ENCODE results near the gene TMPRSS9.
"Not testable (repeated sequence)": the region's sequence is repeated elsewhere in the genome, so short reads cannot be mapped to it uniquely, and the experiment has no call there.

The TMPRSS9 gene

DNA sequence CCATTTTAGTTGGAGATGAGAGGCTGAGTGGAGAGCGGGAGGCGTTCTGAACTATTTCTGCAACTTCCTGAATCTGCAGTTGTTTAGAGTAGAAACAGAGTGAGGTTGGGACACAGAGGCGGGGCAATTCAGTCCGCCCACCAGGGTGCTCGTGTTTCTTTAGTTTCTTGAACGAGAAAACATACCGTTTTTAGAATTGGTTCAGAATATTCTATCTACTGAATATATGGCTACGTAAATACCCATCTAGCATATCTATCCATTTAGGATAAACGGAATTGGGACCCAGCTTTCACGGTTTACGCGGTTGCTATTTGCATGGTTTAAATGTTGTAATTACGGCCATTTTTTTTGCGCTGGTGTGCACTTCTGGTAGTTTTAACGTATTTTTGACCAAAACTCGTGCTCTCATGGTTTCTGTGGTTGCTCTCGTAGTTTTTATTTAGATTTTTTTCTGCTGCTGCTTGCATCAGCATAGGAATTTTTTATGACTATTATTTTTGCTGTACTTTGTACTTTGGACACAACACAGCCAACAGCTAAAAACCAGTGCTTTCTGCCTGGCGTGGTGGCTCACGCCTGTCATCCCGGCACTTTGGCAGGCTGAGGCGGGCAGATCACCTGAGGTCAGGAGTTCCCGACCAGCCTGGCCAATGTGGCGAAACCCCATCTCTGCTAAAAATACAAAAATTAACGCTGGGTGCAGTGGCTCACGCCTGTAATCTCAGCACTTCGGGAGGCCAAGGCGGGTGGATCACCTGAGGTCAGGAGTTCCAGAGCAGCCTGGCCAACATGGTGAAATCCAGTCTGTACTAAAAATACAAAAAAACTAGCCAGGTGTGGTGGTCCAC is 34.6 kb downstream of the TMPRSS9 start:
- no peak for DNase-seq

DNA sequence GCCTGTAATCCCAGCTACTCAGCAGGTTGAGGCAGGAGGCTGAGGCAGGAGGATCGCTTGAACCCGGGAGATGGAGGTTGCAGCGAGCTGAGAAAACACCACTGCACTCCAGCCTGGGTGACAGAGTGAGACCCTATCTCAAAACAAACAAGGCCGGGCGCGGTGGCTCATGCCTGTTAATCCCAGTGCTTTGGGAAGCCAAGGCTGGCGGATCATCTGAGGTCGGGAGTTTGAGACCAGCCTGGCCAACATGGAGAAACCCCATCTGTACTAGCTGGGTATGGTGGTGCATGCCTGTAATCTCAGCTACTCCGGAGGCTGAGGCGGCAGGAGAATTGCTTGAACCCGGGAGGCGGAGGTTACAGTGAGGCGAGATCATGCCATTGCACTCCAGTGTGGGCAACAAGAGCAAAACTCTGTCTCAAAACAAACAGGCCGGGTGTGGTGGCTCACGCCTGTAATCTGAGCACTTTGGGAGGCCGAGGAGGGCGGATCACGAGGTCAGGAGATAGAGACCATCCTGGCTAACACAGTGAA is 35.3 kb downstream of the TMPRSS9 start:
- not testable (repeated sequence) for DNase-seq

DNA sequence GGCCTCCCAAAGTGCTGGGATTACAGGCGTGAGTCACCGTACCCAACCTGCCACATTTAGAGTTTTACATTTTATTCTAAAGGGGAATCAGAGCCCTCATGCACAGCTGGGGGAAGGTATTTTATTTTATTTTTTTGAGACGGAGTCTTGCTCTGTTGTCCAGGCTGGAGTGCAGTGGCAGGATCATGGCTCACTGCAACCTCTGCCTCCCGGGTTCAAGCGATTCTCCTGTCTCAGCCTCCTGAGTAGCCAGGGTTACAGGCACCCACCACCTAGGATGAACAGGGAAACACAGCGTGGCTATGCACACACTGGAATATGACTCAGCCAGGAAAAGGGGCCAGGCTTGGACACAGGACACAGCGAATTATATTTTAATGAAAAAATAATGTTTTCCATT is 37.1 kb downstream of the TMPRSS9 start:
- not testable (repeated sequence) for DNase-seq

DNA sequence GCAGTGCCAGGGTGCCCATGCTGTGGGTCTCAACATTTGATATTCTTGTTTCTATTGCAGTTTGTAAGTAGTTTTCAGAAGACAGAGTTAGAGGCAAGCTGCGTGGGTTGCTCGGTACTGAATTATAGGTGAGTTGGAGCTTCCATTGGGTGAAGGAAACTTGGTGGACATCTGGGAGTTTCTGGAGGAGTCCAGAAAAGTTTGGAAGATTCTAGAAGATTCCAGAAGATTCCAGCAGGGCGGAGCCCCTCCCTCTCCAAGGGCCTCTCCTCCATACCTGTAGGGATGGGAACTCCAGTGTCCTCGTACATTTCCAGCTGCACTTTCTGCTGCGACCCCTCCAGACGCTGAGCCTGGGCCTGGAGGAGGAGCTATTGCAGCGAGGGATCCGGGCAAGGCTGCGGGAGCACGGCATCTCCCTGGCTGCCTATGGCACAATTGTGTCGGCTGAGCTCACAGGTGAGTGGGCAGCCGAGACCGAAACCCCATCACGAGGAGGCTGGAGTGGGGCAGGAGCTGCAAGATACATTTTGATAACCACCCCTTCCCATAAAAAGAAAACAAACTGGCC is 38.8 kb downstream of the TMPRSS9 start:
- DNase-seq = no peak

DNA sequence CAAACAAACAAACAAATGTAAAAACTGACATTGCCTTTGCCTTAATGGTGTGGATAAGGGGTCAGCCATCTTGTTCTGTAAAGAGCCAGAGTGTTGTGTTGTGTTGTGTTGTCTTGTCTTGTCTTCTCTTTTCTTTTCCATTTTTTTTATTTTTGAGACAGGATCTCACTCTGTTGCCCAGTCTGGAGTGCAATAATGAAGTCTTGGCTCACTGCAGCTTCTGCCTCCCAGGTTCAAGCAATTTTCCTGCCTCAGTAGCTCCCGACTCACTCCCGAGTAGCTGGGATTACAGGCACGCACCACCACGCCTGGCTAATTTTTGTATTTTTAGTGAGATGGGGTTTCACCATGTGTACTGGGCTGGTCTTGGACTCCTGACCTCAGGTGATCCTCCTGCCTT is 39.5 kb downstream of the TMPRSS9 start:
- DNase-seq = no peak

DNA sequence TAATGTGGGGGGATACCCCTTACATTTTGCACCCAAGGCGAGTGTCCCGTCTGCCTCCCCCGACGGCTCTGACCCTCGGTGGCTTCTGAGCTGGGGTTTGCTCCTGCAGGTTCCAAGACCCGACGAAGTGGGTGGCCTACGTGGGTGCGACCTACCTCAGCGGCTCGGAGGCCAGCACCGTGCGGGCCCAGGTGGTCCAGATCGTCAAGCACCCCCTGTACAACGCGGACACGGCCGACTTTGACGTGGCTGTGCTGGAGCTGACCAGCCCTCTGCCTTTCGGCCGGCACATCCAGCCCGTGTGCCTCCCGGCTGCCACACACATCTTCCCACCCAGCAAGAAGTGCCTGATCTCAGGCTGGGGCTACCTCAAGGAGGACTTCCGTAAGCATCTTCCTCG is 48.2 kb downstream of the TMPRSS9 start:
- no peak for DNase-seq

DNA sequence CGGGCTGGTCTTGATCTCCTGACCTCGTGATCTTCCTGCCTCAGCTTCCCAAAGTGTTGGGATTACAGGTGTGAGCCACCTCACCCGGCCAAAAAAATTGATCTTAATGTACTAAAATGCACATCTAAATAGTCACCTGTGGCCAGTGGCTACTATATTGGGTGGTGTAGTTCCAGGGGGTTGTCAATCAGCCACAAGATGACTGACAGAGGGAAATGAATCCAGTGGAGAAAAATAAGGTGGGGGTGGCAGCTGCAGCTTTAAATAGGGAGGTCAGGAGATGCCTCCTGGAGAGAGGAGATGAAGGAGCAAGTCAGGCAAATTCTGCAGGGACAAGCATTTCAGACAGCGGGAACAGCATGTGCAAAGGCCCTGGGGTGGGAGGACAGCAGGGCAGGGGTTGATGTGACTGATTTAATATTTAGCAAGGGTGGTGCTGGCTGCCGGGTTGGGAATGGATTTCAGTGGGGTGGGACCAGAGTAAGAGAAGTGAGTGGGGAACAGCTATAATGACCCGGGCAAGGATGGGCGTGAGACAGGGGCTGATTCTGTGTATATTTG is 49.4 kb downstream of the TMPRSS9 start:
- no peak for DNase-seq

DNA sequence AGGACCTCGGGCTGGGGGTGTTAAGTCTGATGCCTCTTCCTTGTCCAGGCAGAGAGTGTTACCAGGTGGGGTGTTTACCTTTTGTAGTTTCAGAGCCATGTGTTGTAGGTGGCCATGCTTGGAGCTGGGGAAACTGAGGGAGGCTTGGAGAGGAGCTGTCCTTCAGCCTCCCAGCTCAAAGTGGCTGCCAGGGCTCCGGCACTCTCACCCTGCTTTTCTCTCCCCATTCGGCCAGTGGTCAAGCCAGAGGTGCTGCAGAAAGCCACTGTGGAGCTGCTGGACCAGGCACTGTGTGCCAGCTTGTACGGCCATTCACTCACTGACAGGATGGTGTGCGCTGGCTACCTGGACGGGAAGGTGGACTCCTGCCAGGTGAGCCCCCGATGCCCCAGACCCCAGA is 50.0 kb downstream of the TMPRSS9 start:
- no peak for DNase-seq

DNA sequence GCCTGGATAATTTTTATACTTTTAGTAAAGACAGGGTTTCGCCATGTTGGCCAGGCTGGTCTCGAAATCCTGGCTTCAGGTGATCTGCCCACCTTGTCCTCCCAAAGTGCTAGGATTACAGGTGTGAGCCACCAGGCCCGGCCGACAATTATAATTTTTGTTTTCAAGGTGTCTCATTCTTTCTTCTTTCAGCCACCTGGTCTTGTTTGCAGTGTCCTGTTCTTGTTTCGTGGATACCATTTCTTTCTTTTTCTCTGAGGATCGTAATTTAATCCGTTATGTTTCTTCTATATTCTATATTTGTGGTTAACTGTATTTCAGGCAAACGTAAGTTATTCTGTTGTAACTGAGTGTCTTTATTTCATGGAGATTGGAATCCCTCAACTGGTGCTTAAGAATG is 51.6 kb downstream of the TMPRSS9 start:
- DNase-seq = no peak

DNA sequence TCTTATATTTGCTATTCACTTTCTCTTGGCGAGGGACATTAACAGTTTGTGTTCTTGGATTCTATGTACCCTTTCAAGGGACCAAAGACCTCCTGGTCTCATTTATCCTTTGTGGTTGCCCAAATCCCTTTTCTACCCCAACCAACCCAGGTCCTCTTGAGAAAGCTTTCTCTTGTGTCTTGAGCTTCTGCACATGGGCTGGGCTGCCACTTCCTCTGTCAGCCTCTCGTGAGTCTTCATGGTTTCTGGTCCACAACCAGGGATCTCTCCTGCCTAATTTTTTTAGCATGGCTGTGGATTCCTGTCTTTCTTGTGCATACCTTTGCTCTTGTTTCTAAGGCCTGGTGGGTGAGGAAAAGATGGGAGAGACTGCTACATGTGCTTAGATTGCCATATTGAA is 52.4 kb downstream of the TMPRSS9 start:
- DNase-seq = no peak

DNA sequence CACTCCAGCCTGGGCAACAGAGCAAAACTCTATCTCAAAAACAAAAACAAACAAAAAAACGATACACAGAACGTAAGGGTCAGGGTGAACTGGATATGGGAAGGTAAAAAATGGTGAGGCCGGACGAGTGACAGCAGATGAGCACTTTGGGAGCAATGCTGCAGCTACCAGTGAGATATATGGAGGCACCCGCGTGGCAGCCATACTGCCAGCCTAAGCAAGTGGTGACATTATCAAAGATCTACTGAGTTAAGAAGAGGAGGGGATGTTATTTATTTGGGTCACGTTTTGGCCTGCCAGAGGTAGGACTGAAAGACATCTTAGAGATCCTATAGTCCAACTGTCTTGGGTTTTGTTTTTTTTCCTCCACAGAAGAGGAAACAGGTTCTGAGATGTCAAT is 53.1 kb downstream of the TMPRSS9 start:
- DNase-seq = no peak

DNA sequence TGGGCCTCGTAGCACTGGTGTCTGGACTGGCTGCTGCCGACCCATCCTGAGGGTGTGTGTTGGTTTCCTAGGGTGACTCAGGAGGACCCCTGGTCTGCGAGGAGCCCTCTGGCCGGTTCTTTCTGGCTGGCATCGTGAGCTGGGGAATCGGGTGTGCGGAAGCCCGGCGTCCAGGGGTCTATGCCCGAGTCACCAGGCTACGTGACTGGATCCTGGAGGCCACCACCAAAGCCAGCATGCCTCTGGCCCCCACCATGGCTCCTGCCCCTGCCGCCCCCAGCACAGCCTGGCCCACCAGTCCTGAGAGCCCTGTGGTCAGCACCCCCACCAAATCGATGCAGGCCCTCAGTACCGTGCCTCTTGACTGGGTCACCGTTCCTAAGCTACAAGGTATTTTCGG is 53.6 kb downstream of the TMPRSS9 start:
- DNase-seq = no peak

DNA sequence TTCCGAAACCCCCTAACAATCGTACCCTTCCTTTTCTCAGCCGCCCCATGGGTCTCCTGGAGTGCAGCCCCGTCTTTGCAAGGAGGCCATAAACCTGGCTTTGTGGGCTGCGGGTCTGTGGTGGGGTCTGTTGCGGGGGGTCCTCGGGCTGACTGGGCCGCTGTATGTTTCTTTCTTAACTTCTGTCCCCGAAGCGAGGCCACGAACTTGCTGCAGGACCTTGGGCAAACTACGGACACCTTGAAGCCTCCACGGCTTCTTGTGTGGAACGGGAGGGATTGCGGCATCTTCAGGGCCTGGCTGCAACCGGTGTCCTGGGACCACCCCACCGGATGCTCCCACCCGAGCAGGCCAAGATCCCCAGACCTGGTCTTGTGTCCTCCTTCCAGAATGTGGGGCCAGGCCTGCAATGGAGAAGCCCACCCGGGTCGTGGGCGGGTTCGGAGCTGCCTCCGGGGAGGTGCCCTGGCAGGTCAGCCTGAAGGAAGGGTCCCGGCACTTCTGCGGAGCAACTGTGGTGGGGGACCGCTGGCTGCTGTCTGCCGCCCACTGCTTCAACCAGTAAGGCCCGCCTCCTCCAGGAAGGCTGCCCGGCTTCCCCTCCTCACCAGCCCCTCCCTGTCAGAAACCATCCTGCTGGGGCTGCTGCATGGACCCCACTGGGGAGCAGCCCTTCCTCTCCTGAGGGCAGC is 55.4 kb downstream of the TMPRSS9 start:
- no peak for DNase-seq

DNA sequence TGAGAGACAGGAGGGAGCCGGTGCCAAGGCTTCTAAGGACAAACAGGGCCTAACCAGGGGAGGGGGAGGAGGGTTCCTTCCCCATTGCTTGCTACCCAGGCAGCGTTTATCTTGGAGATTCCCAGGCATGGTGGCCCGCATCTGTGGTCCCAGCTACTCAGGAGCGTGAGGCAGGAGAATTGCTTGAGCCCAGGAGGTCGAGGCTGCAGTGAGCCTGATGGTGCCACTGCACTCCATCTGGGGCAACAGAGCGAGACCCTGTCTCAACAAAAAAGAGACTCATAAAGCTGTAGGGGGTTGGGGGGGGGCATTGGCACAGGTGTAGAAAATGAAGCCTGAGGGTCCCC is 55.9 kb downstream of the TMPRSS9 start:
- DNase-seq = no peak

DNA sequence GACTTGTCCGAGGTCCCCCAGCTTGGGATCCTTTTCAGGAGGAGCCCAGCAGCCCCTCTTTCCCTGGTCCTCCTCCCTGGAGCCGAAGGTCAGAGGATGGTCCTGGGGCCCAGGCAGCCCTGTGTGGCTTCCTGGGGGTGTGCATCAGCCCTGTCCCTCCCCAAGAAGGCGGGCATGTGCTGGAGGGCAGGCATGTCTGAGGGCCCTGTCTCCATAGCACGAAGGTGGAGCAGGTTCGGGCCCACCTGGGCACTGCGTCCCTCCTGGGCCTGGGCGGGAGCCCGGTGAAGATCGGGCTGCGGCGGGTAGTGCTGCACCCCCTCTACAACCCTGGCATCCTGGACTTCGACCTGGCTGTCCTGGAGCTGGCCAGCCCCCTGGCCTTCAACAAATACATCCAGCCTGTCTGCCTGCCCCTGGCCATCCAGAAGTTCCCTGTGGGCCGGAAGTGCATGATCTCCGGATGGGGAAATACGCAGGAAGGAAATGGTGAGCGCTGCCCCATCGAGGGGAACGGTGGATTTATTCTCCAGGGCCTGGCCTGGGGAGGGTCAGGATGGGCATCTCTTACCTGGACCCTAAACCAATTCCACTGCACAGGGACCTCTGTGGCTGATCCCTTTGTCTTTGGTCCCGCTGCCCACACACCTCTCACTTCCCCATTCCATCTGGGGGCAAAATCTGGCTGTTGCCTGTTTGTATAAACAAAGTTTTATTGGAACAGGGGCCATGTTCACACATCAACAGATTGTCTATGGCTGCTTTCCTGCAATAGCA is 56.4 kb downstream of the TMPRSS9 start:
- no peak for DNase-seq

DNA sequence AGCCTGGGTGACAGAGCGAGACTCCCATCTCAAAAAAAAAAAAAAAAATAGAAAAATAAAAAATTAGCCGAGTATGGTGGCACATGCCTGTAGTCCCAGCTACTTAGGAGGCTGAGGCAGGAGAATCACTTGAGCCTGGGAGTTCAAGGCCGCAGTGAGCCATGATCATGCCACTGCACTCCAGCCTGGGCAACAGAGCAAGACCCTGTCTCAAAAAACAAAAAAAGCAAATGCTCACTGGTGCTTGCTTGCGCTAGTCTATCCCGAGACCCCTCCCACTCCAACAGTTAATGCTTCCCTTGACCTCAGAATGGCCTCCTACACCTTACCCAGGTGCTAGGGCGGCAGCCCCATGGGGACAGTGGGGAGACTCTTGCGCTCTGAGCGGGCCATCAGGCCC is 57.4 kb downstream of the TMPRSS9 start:
- not testable (repeated sequence) for DNase-seq

DNA sequence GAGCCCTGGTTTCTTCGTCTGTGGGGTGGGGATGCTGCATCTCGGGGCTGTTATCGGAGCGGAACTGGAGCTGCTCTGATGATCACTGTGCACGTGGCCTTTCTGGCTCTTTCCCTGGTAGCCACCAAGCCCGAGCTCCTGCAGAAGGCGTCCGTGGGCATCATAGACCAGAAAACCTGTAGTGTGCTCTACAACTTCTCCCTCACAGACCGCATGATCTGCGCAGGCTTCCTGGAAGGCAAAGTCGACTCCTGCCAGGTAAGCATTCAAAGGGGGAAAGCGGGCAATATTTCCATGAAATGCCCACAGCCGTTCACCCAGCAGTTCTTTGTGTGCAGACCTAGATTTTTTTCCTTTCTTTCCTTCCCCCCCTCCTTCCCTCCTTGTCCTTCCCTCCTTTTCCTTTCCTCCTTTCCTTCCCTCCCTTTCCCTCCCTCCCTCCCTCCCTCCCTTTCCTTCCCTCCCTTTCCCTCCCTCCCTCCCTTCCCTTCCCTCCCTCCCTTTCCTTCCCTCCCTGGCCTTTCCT is 57.9 kb downstream of the TMPRSS9 start:
- DNase-seq = no peak

DNA sequence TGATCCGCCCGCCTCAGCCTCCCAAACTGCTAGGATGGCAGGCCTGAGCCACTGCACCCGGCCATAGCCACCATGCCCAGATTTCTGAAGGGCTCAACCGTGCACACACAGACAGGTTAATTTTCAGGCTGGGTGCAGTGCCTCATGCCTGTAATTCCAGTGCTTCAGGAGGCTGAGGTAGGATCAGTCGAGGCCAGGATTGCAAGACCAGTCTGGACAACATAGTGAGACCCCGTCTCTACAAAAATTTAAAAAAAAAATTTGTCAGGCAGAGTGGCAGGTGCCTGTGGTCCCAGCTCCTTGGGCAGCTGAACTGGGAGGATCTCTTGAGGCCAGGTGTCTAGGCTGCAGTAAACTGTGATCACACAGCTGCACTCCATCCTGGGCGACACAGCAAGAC is 59.7 kb downstream of the TMPRSS9 start:
- no peak for DNase-seq

DNA sequence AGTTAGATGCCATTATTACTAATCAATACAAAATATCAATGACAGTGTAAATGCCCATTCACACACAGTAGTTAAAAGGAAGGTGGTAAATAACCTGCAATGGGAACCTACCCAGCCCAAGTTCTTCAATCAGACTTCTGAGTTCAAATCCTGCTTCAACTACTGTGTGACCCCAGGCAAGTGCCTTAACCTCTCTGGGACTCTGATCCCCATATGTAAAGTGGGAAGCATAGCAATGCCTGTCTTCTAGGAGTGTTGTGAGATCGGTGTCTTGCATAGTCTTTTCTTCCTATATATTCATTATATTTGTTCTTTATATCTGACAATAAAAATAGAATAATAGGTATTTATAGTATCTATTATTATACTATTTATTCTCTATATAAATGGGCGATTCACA is 60.4 kb downstream of the TMPRSS9 start:
- no peak for DNase-seq

DNA sequence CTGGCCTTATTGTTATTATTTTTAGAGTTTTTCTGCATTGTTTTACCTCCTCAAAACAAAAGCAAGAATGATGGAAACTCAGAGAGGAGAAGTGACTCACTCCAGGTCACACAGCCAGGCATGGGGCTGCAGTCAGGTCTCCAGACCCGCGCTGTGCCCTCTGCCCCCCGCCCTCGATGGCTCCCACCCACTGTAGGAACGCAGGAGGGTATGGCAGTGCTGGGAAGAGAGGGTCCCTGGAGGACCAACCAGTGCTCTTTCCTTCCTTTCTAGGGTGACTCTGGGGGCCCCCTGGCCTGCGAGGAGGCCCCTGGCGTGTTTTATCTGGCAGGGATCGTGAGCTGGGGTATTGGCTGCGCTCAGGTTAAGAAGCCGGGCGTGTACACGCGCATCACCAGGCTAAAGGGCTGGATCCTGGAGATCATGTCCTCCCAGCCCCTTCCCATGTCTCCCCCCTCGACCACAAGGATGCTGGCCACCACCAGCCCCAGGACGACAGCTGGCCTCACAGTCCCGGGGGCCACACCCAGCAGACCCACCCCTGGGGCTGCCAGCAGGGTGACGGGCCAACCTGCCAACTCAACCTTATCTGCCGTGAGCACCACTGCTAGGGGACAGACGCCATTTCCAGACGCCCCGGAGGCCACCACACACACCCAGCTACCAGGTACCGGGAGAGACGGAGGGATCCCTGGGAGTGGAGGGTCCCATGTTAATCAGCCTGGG is 61.7 kb downstream of the TMPRSS9 start:
- DNase-seq = no peak

DNA sequence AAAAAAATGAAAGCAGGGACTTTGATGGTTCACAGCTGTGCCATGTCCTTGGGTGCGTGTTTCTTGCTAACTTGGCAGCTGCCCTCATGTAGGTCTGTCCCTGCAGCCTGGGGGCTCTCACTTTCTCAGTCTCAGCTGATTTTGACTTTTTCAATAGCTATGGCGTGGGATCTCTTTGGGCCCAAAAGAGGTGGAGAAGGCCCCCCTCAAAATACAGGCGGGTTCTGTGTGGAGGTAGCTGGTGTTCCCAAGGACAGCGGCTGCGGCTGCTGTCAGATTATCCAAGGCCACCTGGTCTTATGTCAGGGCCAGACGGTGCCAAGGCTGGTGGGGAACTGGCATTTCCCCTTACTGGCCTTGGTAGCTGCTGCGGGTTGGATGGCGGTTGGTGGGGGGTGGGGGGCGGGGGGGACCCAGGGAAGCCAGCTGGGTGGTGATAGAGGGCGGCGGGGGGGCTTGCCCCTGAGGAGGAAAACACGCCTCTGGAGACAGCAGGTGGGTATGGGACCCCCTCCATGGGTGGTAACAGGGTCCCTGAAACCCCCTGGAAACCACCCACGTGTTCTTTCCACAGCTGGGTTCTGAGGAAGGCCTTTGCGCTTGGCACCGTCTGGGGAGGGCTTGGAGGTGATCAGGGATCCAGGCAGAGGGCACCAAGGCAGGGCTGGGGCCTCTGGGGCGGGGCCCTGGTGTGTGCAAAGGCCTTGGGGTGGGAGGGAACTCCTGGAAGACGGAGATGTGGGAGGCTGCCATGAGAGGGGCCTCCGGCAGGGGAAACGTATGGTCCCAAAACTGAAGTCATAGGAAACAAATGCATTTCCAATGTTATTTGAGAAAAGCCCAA is 63.2 kb downstream of the TMPRSS9 start:
- no peak for DNase-seq
